IPS-NIHi11 (cell line): ENCODE measurements around the gene JAM3.
"Not testable (repeated sequence)": the region's sequence is repeated elsewhere in the genome, so short reads cannot be mapped to it uniquely, and the experiment has no call there.

ENCODE experiments used
- DNase-seq: peaks from one replicate; pipeline ENCODE4 v3.0.0; 2012; ENCODE audit warnings: mixed read lengths, low spot score

Gene JAM3

GRCh38 chr11:134101282-134101681 lies 32.4 kb downstream of the JAM3 start:
- DNase-seq, result no peak

GRCh38 chr11:134110252-134110815 lies 41.5 kb downstream of the JAM3 start:
- no peak for DNase-seq

- DNase-seq, result not testable (repeated sequence)
These were observed 44.9 kb downstream of the JAM3 start for GRCh38 chr11:134113787-134114186.

GRCh38 chr11:134116210-134116609 lies 47.3 kb downstream of the JAM3 start:
- no peak for DNase-seq

GRCh38 chr11:134118006-134118405 lies 49.1 kb downstream of the JAM3 start:
- no peak for DNase-seq

- no peak for DNase-seq
These were observed 50.2 kb downstream of the JAM3 start for GRCh38 chr11:134119094-134119493.

GRCh38 chr11:134120143-134120850 lies 51.4 kb downstream of the JAM3 start:
- DNase-seq, result no peak

GRCh38 chr11:134120921-134121526 lies 52.2 kb downstream of the JAM3 start:
- no peak for DNase-seq

GRCh38 chr11:134124660-134125451 lies 56.0 kb downstream of the JAM3 start:
- DNase-seq, result peak; percentile 65

GRCh38 chr11:134125507-134125906 lies 56.6 kb downstream of the JAM3 start:
- DNase-seq, result no peak

- DNase-seq, result peak; percentile 38
These were observed 57.4 kb downstream of the JAM3 start for GRCh38 chr11:134126217-134126822.

- no peak for DNase-seq
These were observed 62.9 kb downstream of the JAM3 start for GRCh38 chr11:134131628-134132244.

GRCh38 chr11:134132808-134133207 lies 63.9 kb downstream of the JAM3 start:
- no peak for DNase-seq

- no peak for DNase-seq
These were observed 65.3 kb downstream of the JAM3 start for GRCh38 chr11:134134167-134134566.

- no peak for DNase-seq
These were observed 69.5 kb downstream of the JAM3 start for GRCh38 chr11:134138376-134138775.

- no peak for DNase-seq
These were observed 70.5 kb downstream of the JAM3 start for GRCh38 chr11:134139303-134139872.

- peak; percentile 76 for DNase-seq
These were observed 71.0 kb downstream of the JAM3 start for GRCh38 chr11:134139873-134140331.

- DNase-seq, result no peak
These were observed 72.2 kb downstream of the JAM3 start for GRCh38 chr11:134140961-134141490.

GRCh38 chr11:134142536-134142935 lies 73.7 kb downstream of the JAM3 start:
- DNase-seq, result no peak

- no peak for DNase-seq
These were observed 74.9 kb downstream of the JAM3 start for GRCh38 chr11:134143801-134144200.

- no peak for DNase-seq
These were observed 75.9 kb downstream of the JAM3 start for GRCh38 chr11:134144744-134145143.
